H9 (cell line): Measurements from ENCODE around the gene MYLK. TPM values are rescaled to one million over a fixed set of nuclear protein-coding genes. Genes with fewer than 3 reads are reported as not detected.

Experiments used
- DNase-seq: peaks from one replicate; pipeline ENCODE4 v3.0.0-alpha.2; 2017
- H2AFZ ChIP-seq: one replicate; pipeline ENCODE4 v1.6.1; 2013; ENCODE audit warnings: mild to moderate bottlenecking, low read length, control low read depth, moderate library complexity
- H2AK5ac ChIP-seq: 2 replicates; pipeline ENCODE4 v1.6.1; 2013; ENCODE audit warnings: low read length, control low read depth, mixed read lengths; ENCODE audit not compliant: insufficient read length
- H2BK120ac ChIP-seq: one replicate; pipeline ENCODE4 v1.6.1; 2013; ENCODE audit warnings: low read depth, mild to moderate bottlenecking, low read length, control low read depth, inconsistent platforms; ENCODE audit not compliant: poor library complexity, severe bottlenecking
- H2BK12ac ChIP-seq: 2 replicates; pipeline ENCODE4 v1.6.1; 2013; ENCODE audit warnings: low read length, control low read depth, mixed read lengths, low read depth; ENCODE audit not compliant: insufficient read length
- H2BK15ac ChIP-seq: 2 replicates; pipeline ENCODE4 v1.6.1; 2013; ENCODE audit warnings: low read depth, low read length, control low read depth
- H2BK20ac ChIP-seq: one replicate; pipeline ENCODE4 v1.6.1; 2013; ENCODE audit warnings: low read depth, mild to moderate bottlenecking, low read length, control low read depth, inconsistent platforms; ENCODE audit not compliant: poor library complexity, severe bottlenecking
- H2BK5ac ChIP-seq: 2 replicates; pipeline ENCODE4 v1.6.1; 2013; ENCODE audit warnings: low read length, control low read depth, mixed read lengths; ENCODE audit not compliant: insufficient read length
- H3K14ac ChIP-seq: 2 replicates; pipeline ENCODE4 v1.6.1; 2013; ENCODE audit warnings: low read length, control low read depth; ENCODE audit not compliant: insufficient read depth
- H3K18ac ChIP-seq: 2 replicates; pipeline ENCODE4 v1.6.1; 2013; ENCODE audit warnings: low read depth, mild to moderate bottlenecking, mixed read lengths, low read length, control low read depth; ENCODE audit not compliant: insufficient read length
- H3K23ac ChIP-seq: 2 replicates; pipeline ENCODE4 v1.6.1; 2013; ENCODE audit warnings: low read length, control low read depth, mixed read lengths, low read depth; ENCODE audit not compliant: insufficient read length
- H3K23me2 ChIP-seq: 2 replicates; pipeline ENCODE4 v1.6.1; 2013; ENCODE audit warnings: low read depth, mild to moderate bottlenecking, mixed read lengths, low read length, control low read depth; ENCODE audit not compliant: insufficient read length, poor library complexity, severe bottlenecking
- H3K27ac ChIP-seq: 2 replicates; pipeline ENCODE4 v1.5.1; 2013; ENCODE audit warnings: low read length, control low read depth, mixed read lengths, low read depth; ENCODE audit not compliant: insufficient read length
- H3K27me3 ChIP-seq: 2 replicates; pipeline ENCODE4 v1.6.1; 2013; ENCODE audit warnings: low read length, control low read depth, inconsistent platforms; ENCODE audit not compliant: insufficient read depth
- H3K4ac ChIP-seq: 2 replicates; pipeline ENCODE4 v1.6.1; 2013; ENCODE audit warnings: low read depth, mild to moderate bottlenecking, control low read depth, inconsistent platforms, low read length, moderate library complexity
- H3K4me1 ChIP-seq: 2 replicates; pipeline ENCODE4 v1.6.1; 2013; ENCODE audit warnings: low read length, control low read depth, inconsistent platforms; ENCODE audit not compliant: insufficient read depth
- H3K4me2 ChIP-seq: 2 replicates; pipeline ENCODE4 v1.6.1; 2013; ENCODE audit warnings: low read length, control low read depth, mixed read lengths; ENCODE audit not compliant: insufficient read length, insufficient read depth
- H3K56ac ChIP-seq: 2 replicates; pipeline ENCODE4 v1.6.1; 2013; ENCODE audit warnings: low read depth, mild to moderate bottlenecking, mixed read lengths, low read length, control low read depth; ENCODE audit not compliant: insufficient read length
- H3K79me1 ChIP-seq: 2 replicates; pipeline ENCODE4 v1.6.1; 2013; ENCODE audit warnings: low read depth, mild to moderate bottlenecking, moderate library complexity, low read length, control low read depth, inconsistent platforms; ENCODE audit not compliant: insufficient read depth, poor library complexity, severe bottlenecking
- H3K79me2 ChIP-seq: 2 replicates; pipeline ENCODE4 v1.6.1; 2013; ENCODE audit warnings: low read length, control low read depth, inconsistent platforms; ENCODE audit not compliant: insufficient read depth
- H3K9ac ChIP-seq: 2 replicates; pipeline ENCODE4 v1.6.1; 2013; ENCODE audit warnings: low read length, control low read depth, mixed read lengths; ENCODE audit not compliant: insufficient read length; ENCODE audit errors: extremely low read depth
- H3K9me3 ChIP-seq: one replicate; pipeline ENCODE4 v1.6.1; 2013; ENCODE audit warnings: low read depth, low read length, inconsistent platforms; ENCODE audit not compliant: control insufficient read depth
- H3T11ph ChIP-seq: one replicate; pipeline ENCODE4 v1.6.1; 2013; ENCODE audit warnings: mild to moderate bottlenecking, low read length, control low read depth, inconsistent platforms
- H4K20me1 ChIP-seq: one replicate; pipeline ENCODE4 v1.6.1; 2013; ENCODE audit not compliant: control insufficient read depth, insufficient read length, insufficient read depth
- H4K5ac ChIP-seq: 2 replicates; pipeline ENCODE4 v1.6.1; 2013; ENCODE audit warnings: low read depth, mild to moderate bottlenecking, mixed read lengths, low read length, control low read depth; ENCODE audit not compliant: insufficient read length
- H4K8ac ChIP-seq: replicated peaks from 2 replicates; pipeline ENCODE4 v1.6.1; 2013; ENCODE audit warnings: low read length, control low read depth, mixed read lengths, low read depth; ENCODE audit not compliant: insufficient read length
- H4K91ac ChIP-seq: 2 replicates; pipeline ENCODE4 v1.6.1; 2013; ENCODE audit warnings: low read depth, mild to moderate bottlenecking, moderate library complexity, mixed read lengths, low read length, control low read depth; ENCODE audit not compliant: insufficient read length
- H3K27ac Mint-ChIP-seq, 3 experiments: 2 replicates in 2 of 3; 3 replicates in 1 of 3; pipeline ENCODE4 v1.8.0; 2020 to 2021; ENCODE audit warnings: mixed read lengths in 3 of 3, mild to moderate bottlenecking in 1 of 3, moderate library complexity in 1 of 3
- H3K27me3 Mint-ChIP-seq: 2 replicates; pipeline ENCODE4 v1.8.0; 2021; ENCODE audit warnings: low read depth, mild to moderate bottlenecking, moderate library complexity, mixed read lengths
- H3K36me3 Mint-ChIP-seq, 3 experiments: 2 replicates in 2 of 3; 3 replicates in 1 of 3; pipeline ENCODE4 v1.8.0; 2020 to 2021; ENCODE audit warnings: low read depth in 3 of 3, mixed read lengths in 3 of 3; ENCODE audit not compliant: insufficient read depth in 1 of 3
- H3K4me1 Mint-ChIP-seq, 2 experiments: 2 replicates each; pipeline ENCODE4 v1.8.0; 2020; ENCODE audit warnings: mixed read lengths in 2 of 2
- H3K4me3 Mint-ChIP-seq, 2 experiments: 2 replicates in 1 of 2; 3 replicates in 1 of 2; pipeline ENCODE4 v1.8.0; 2020 to 2021; ENCODE audit warnings: mild to moderate bottlenecking in 2 of 2, mixed read lengths in 2 of 2, moderate library complexity in 1 of 2
- H3K9me3 Mint-ChIP-seq, 2 experiments: 2 replicates in 1 of 2; 3 replicates in 1 of 2; pipeline ENCODE4 v1.8.0; 2020; ENCODE audit warnings: mild to moderate bottlenecking in 2 of 2, mixed read lengths in 2 of 2, moderate library complexity in 1 of 2
- CTCF ChIP-seq: fragments of 200-600 bp; sonication (generic); conservative IDR thresholded peaks from 3 replicates; pipeline ENCODE4 v1.8.0; 2021; ENCODE audit warnings: antibody characterized with exemption, mild to moderate bottlenecking
- WGBS: extraction: QIAGEN DNeasy Blood & Tissue Kit; methylation state at CpG from one replicate; pipeline ENCODE4 v1.1.7; 2013; ENCODE audit warnings: missing lambda C conversion rate, low lambda C conversion rate, mixed read lengths; ENCODE audit not compliant: insufficient read length; ENCODE audit errors: extremely low coverage; 5-methylcytosine and 5-hydroxymethylcytosine counted together
- total RNA-seq: library from RNA; stranded (reverse); gene quantifications from 2 replicates; pipeline ENCODE4 v1.2.1, GENCODE V29; 2021

Gene MYLK
- total RNA-seq, 1 experiment from 2014 or later = 10.1 TPM

- Histone ChIP-seq H3K14ac (no peak overlapping the region), H3K23ac (no peak overlapping the region), H3K56ac (no peak overlapping the region), H3K27me3 (no peaks in the 10 kb centered on the region), H3K79me2 (no peaks in the 10 kb centered on the region), H4K8ac (no peak overlapping the region), H3K4me1 (no peaks in the 10 kb centered on the region; the same call in 1 of the 2 replicates), H2AFZ (no peak overlapping the region), H2AK5ac (no peak overlapping the region), H3K4me2 (no peak overlapping the region), H2BK15ac (no peak overlapping the region), H2BK120ac (no peak overlapping the region), H2BK20ac (no peak overlapping the region), H3K79me1 (no peaks in the 10 kb centered on the region), H2BK12ac (no peak overlapping the region), H3T11ph (no peak overlapping the region), H4K20me1 (no peaks in the 10 kb centered on the region), H4K91ac (no peak overlapping the region), H2BK5ac (no peak overlapping the region), H3K4ac (no peak overlapping the region), H3K9me3 (peaks cover 9% of the 10 kb centered on the region), H3K9ac (no peak overlapping the region), H4K5ac (no peak overlapping the region), H3K18ac (no peak overlapping the region), H3K23me2 (no peaks in the 10 kb centered on the region), H3K27ac (no peak overlapping the region)
- H3K4me3 Mint-ChIP-seq = no peak overlapping the region
- no peaks in the 10 kb centered on the region; the same call in 1 of the 2 replicates for H3K27me3 Mint-ChIP-seq
- peaks cover 4 to 11% of the 10 kb centered on the region in 2 experiments for H3K4me1 Mint-ChIP-seq
- peaks cover 12 to 25% (median 17%) of the 10 kb centered on the region in 3 experiments for H3K36me3 Mint-ChIP-seq
- DNase-seq = no peak
- peaks cover 40 to 41% of the 10 kb centered on the region in 2 experiments for H3K9me3 Mint-ChIP-seq
- no peak for TF ChIP-seq CTCF
- WGBS = no CpG with 5 or more reads among the region's 1 CpG
- no peak overlapping the region for H3K27ac Mint-ChIP-seq
Observed at GRCh38 chr3:123847209-123847608, 36.9 kb downstream of the MYLK start.
